K562 (cell line): ENCODE data around the gene ZC3H13.

Source experiments
- CBX5 ChIP-seq: IDR thresholded peaks from 2 replicates; pipeline ENCODE4 v1.6.1; 2014; ENCODE audit warnings: low read depth, borderline replicate concordance
- MAFK ChIP-seq: IDR thresholded peaks from 2 replicates; pipeline ENCODE4 v1.6.1; 2011; ENCODE audit warnings: low read length, improper control_type of control experiment
- NCOA1 ChIP-seq: fragments of 450-650 bp; IDR thresholded peaks from 2 replicates; pipeline ENCODE4 v1.6.1; 2016; ENCODE audit warnings: low read depth
- SP1 ChIP-seq: sonication (generic); formaldehyde crosslinking; IDR thresholded peaks from 2 replicates; pipeline ENCODE4 v1.8.1; 2022; ENCODE audit warnings: mild to moderate bottlenecking, missing genetic modification reagents
- TAF1 ChIP-seq: IDR thresholded peaks from 2 replicates; pipeline ENCODE4 v1.6.1; 2011; ENCODE audit warnings: mild to moderate bottlenecking, low read length, moderate library complexity; ENCODE audit not compliant: insufficient read depth, control insufficient read depth, severe bottlenecking; ENCODE audit errors: extremely low read depth
- XRCC4 ChIP-seq: IDR thresholded peaks from one replicate; pipeline ENCODE4 v1.6.1; 2011; ENCODE audit not compliant: insufficient read depth, insufficient read length; ENCODE audit errors: extremely low read depth
- ZNF253 ChIP-seq: fragments of 250-450 bp; sonication (Bioruptor Pico); conservative IDR thresholded peaks from 2 replicates; pipeline ENCODE4 v1.6.1; 2021; ENCODE audit warnings: mild to moderate bottlenecking
- ZZZ3 ChIP-seq: fragments of 450-650 bp; IDR thresholded peaks from 2 replicates; pipeline ENCODE4 v1.6.1; 2016; ENCODE audit warnings: antibody characterized with exemption, mild to moderate bottlenecking, moderate library complexity

DNA sequence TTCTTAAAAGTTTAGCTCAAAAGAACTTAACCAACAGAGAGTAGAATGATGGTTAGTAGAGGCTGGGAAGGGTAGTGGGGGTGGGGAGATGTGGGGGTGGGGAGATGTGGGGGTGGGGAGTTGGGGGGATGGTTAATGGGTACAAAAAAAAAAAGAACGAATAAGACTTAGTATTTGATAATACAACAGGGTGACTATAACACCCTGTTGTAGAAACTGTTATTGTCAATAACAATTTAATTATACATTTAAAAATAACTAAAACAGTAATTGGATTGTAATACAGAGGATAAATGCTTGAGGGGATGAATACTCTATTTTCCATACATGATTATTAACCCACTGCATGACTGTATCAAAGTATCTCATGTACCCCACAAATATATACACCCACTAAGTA lies 91.1 kb downstream of the ZC3H13 start:
- no peak for TF ChIP-seq MAFK
- TF ChIP-seq XRCC4: no peak
- no peak for TF ChIP-seq CBX5
- TF ChIP-seq TAF1: no peak
- TF ChIP-seq NCOA1: no peak
- no peak for TF ChIP-seq ZZZ3
- TF ChIP-seq ZNF253 (CRISPR knock-in tag): no peak
- no peak for TF ChIP-seq SP1 (CRISPR knock-in tag)
